Measurements from ENCODE around the gene ACTA1. TPM values are rescaled to one million over a fixed set of nuclear protein-coding genes. Genes with fewer than 3 reads are reported as not detected.

The ACTA1 gene
- total and polyA plus RNA-seq, 9 of the 15 experiments (the other 6 are each of a cell fraction or from before 2014, with no cell fraction given): 0.07 to 0.36 TPM; not detected in 7

GRCh38 chr1:229461032-229461668, 27.3 kb upstream of the ACTA1 start:
- 93% methylated on average over 7 of the region's 7 CpGs for WGBS (ENCODE audit: insufficient coverage, low coverage, missing lambda C conversion rate)
- Histone ChIP-seq H3K27me3 (ENCODE audit: control insufficient read depth in 2 of 2, insufficient read depth in 2 of 2, low read length in 2 of 2) (no peaks in the 10 kb centered on the region), H3K9me1 (ENCODE audit: control insufficient read depth, insufficient read depth, low read length) (no peaks in the 10 kb centered on the region), H3K79me2 (ENCODE audit: control insufficient read depth, insufficient read depth, low read length) (no peaks in the 10 kb centered on the region), H3K4me1 (replicated peaks in 1 of 2; ENCODE audit: control insufficient read depth in 2 of 2, insufficient read depth in 2 of 2, low read length in 2 of 2) (no peaks in the 10 kb centered on the region), H3K9me3 (replicated peaks; ENCODE audit: control insufficient read depth, insufficient read depth, low read depth, low read length) (no peaks in the 10 kb centered on the region), H3K4me3 (no peak overlapping the region), H4K20me1 (replicated peaks; ENCODE audit: control insufficient read depth, insufficient read depth, low read length) (no peaks in the 10 kb centered on the region), H3K27ac (ENCODE audit: extremely low read depth, low read depth, low read length) (no peak overlapping the region), H3K9ac (ENCODE audit: insufficient read depth in 1 of 2, low read depth in 2 of 2, low read length in 2 of 2) (no peak overlapping the region), H3K36me3 (ENCODE audit: control insufficient read depth, insufficient read depth, low read length) (peaks cover 92% of the 10 kb centered on the region), H2AFZ (ENCODE audit: low read depth, low read length) (no peak overlapping the region), H3K4me2 (ENCODE audit: insufficient read depth, low read length) (no peak overlapping the region)
- ATAC-seq (no peak), DNase-seq (ENCODE audit: extremely low read depth in 1 of 4, low spot score in 3 of 4) (no peak), FAIRE-seq (no peak)
- in situ Hi-C loops (cut with MboI): no loop called here
- POLR2A ChIA-PET: no interaction called here
- CTCF ChIA-PET (ENCODE audit: low intra/inter-chr PET ratio): no interaction called here
- intact Hi-C loops (cut with micrococcal nuclease): no loop called here
- no TSS peak for BruUV-seq (replicated peaks)
- TF ChIP-seq ZNF146 (CRISPR knock-in tag; IDR thresholded peaks at IDR 0.05; ENCODE audit: unreplicated experiment) (no peak), HSF4 (CRISPR knock-in tag; IDR thresholded peaks at IDR 0.05; ENCODE audit: borderline replicate concordance) (no peak), MECOM (CRISPR knock-in tag; IDR thresholded peaks at IDR 0.05) (no peak), EGR1 (conservative IDR thresholded peaks at IDR 0.05) (no peak), HES1 (IDR thresholded peaks at IDR 0.05; ENCODE audit: low read depth) (no peak), HMBOX1 (IDR thresholded peaks at IDR 0.05) (no peak), SIN3B (IDR thresholded peaks at IDR 0.05; ENCODE audit: low read depth) (no peak), ZNF717 (CRISPR knock-in tag; IDR thresholded peaks at IDR 0.05) (no peak), ID3 (CRISPR knock-in tag; IDR thresholded peaks at IDR 0.05) (no peak), ID3 (tag; IDR thresholded peaks at IDR 0.05) (no peak)

Data from K562 (cell line).